Common myeloid progenitor, CD34-positive (primary cell): ENCODE measurements around the gene TSPEAR.
"Not testable (repeated sequence)": the region's sequence is repeated elsewhere in the genome, so short reads cannot be mapped to it uniquely, and the experiment has no call there.

Source experiments
- CTCF ChIA-PET: fragments of 350-600 bp; sonication (Branson Sonifier 250); formaldehyde crosslinking; loops from one replicate; lab custom pipeline; 2021; ENCODE audit warnings: antibody characterized with exemption; lab: Charles Lee
- POLR2A ChIA-PET: fragments of 350-600 bp; sonication (Branson Sonifier 250); formaldehyde crosslinking; loops from one replicate; lab custom pipeline; 2021; ENCODE audit warnings: antibody characterized with exemption; lab: Charles Lee
- DNase-seq, 3 donors: peaks; one replicate each; pipeline versions ENCODE4 v3.0.0 to v3.0.0-alpha.2; 2013
- H3K27ac ChIP-seq, 2 experiments: 1 replicate in 1 of 2; 2 replicates in 1 of 2; pipeline ENCODE4 v1.7.0; 2013; ENCODE audit warnings: inconsistent platforms in 2 of 2, low read length in 2 of 2, mild to moderate bottlenecking in 2 of 2, low read depth in 1 of 2, moderate library complexity in 1 of 2; ENCODE audit not compliant: severe bottlenecking in 2 of 2, insufficient read depth in 1 of 2, poor library complexity in 1 of 2
- H3K27me3 ChIP-seq, 5 experiments: replicated peaks in 2 of 5; 1 replicate in 3 of 5; 2 replicates in 2 of 5; pipeline versions ENCODE4 v1.6.1 to v1.7.0; 2013; ENCODE audit warnings: low read length in 4 of 5, mild to moderate bottlenecking in 2 of 5, moderate library complexity in 2 of 5, inconsistent platforms in 1 of 5; ENCODE audit not compliant: insufficient read depth in 5 of 5, control insufficient read depth in 4 of 5
- H3K36me3 ChIP-seq, 4 experiments: 1 replicate in 2 of 4; 2 replicates in 2 of 4; pipeline versions ENCODE4 v1.6.1 to v1.7.0; 2013; ENCODE audit warnings: low read length in 3 of 4, control low read depth in 1 of 4, mild to moderate bottlenecking in 1 of 4; ENCODE audit not compliant: control insufficient read depth in 4 of 4, insufficient read depth in 4 of 4
- H3K4me1 ChIP-seq, 4 experiments: 1 replicate in 3 of 4; 2 replicates in 1 of 4; pipeline versions ENCODE4 v1.6.1 to v1.7.1; 2013; ENCODE audit warnings: low read length in 3 of 4, mild to moderate bottlenecking in 3 of 4, control low read depth in 1 of 4, inconsistent platforms in 1 of 4, moderate library complexity in 1 of 4; ENCODE audit not compliant: control insufficient read depth in 4 of 4, insufficient read depth in 4 of 4; ENCODE audit errors: control extremely low read depth in 1 of 4
- H3K4me3 ChIP-seq, 7 experiments: 1 replicate in 4 of 7; 2 replicates in 3 of 7; pipeline versions ENCODE4 v1.5.1 to v1.7.0; 2013; ENCODE audit warnings: mild to moderate bottlenecking in 7 of 7, low read length in 6 of 7, moderate library complexity in 6 of 7, inconsistent platforms in 2 of 7, low read depth in 2 of 7, control low read depth in 1 of 7; ENCODE audit not compliant: insufficient read depth in 4 of 7, control insufficient read depth in 1 of 7; ENCODE audit errors: extremely low read depth in 1 of 7
- H3K9me3 ChIP-seq, 5 experiments: 1 replicate in 4 of 5; 2 replicates in 1 of 5; pipeline versions ENCODE4 v1.6.1 to v1.7.1; 2013; ENCODE audit warnings: low read length in 4 of 5, mild to moderate bottlenecking in 2 of 5, inconsistent platforms in 1 of 5, low read depth in 1 of 5, moderate library complexity in 1 of 5; ENCODE audit not compliant: control insufficient read depth in 4 of 5, insufficient read depth in 2 of 5; ENCODE audit errors: control extremely low read depth in 1 of 5
- WGBS: methylation state at CpG from one replicate; pipeline ENCODE4 v1.1.5; 2013; ENCODE audit not compliant: insufficient coverage; 5-methylcytosine and 5-hydroxymethylcytosine counted together

The TSPEAR gene

GRCh38 chr21:44503006-44503889, 208.1 kb downstream of the TSPEAR start:
- H3K4me3 ChIP-seq, H3K27ac ChIP-seq, DNase-seq, H3K4me1 ChIP-seq, H3K27me3 ChIP-seq, H3K36me3 ChIP-seq, H3K9me3 ChIP-seq: not testable (repeated sequence)
- WGBS = 68% methylated on average over 15 of the region's 44 CpGs
- ChIA-PET CTCF (interaction anchor here (0.7 kb wide), 2 partner anchors 448 to 450 kb away, joined by 3 read pairs; no protein-coding TSS in a partner anchor), POLR2A (interaction anchor here (0.7 kb wide), 1 partner anchor 296 kb away, joined by 3 read pairs; no protein-coding TSS in a partner anchor)

GRCh38 chr21:44502171-44502958, 209.0 kb downstream of the TSPEAR start:
- POLR2A ChIA-PET = no interaction called here
- WGBS = 91% methylated on average over 24 of the region's 27 CpGs
- no peaks in the 10 kb centered on the region for H3K36me3 ChIP-seq

GRCh38 chr21:44500111-44500510, 211.3 kb downstream of the TSPEAR start:
- Histone ChIP-seq H3K36me3 (no peaks in the 10 kb centered on the region), H3K27me3 (peaks cover 0 to 17% (median 8%) of the 10 kb centered on the region in 5 experiments), H3K4me1 (peaks cover 0 to 4% (median 0%) of the 10 kb centered on the region in 4 experiments), H3K4me3 (no peak overlapping the region), H3K27ac (no peak overlapping the region), H3K9me3 (no peaks in the 10 kb centered on the region)
- no peak for DNase-seq
- ChIA-PET POLR2A (no interaction called here), CTCF (interaction anchor here (1.4 kb wide), 1 partner anchor 11 kb away, joined by 3 read pairs; no protein-coding TSS in a partner anchor)
- WGBS = 92% methylated on average over 15 of the region's 19 CpGs

More at GRCh38 chr21:44502171-44502958, 209.0 kb downstream of the TSPEAR start:
- no peak for DNase-seq
- Histone ChIP-seq H3K9me3 (no peaks in the 10 kb centered on the region), H3K27ac (no peak overlapping the region), H3K4me1 (peaks cover 0 to 4% (median 0%) of the 10 kb centered on the region in 4 experiments), H3K4me3 (no peak overlapping the region), H3K27me3 (peaks cover 0 to 6% (median 0%) of the 10 kb centered on the region in 5 experiments)
- CTCF ChIA-PET = interaction anchor here (0.7 to 1.6 kb wide), 4 partner anchors 8 to 449 kb away, joined by 3 to 7 read pairs (median 4); no protein-coding TSS in a partner anchor

GRCh38 chr21:44499631-44500030, 211.7 kb downstream of the TSPEAR start:
- CTCF ChIA-PET = interaction anchor here (1.4 kb wide), 1 partner anchor 11 kb away, joined by 3 read pairs; no protein-coding TSS in a partner anchor

GRCh38 chr21:44499211-44499560, 212.2 kb downstream of the TSPEAR start:
- Histone ChIP-seq H3K27ac (no peak overlapping the region), H3K36me3 (no peaks in the 10 kb centered on the region), H3K27me3 (peaks cover 0 to 17% (median 8%) of the 10 kb centered on the region in 5 experiments), H3K4me1 (peaks cover 0 to 4% (median 0%) of the 10 kb centered on the region in 4 experiments), H3K9me3 (no peaks in the 10 kb centered on the region), H3K4me3 (no peak overlapping the region)
- DNase-seq = no peak
- ChIA-PET POLR2A (no interaction called here), CTCF (no interaction called here)
- WGBS = 98% methylated on average over 11 of the region's 18 CpGs

More at GRCh38 chr21:44499631-44500030, 211.7 kb downstream of the TSPEAR start:
- no peak for DNase-seq
- POLR2A ChIA-PET = no interaction called here
- H3K4me3 ChIP-seq = no peak overlapping the region
- peaks cover 0 to 4% (median 0%) of the 10 kb centered on the region in 4 experiments for H3K4me1 ChIP-seq
- no peaks in the 10 kb centered on the region for H3K36me3 ChIP-seq
- H3K9me3 ChIP-seq = no peaks in the 10 kb centered on the region
- no peak overlapping the region for H3K27ac ChIP-seq
- 90% methylated on average over 19 of the region's 23 CpGs for WGBS
- H3K27me3 ChIP-seq = peaks cover 0 to 17% (median 8%) of the 10 kb centered on the region in 5 experiments

GRCh38 chr21:44498280-44499210, 212.8 kb downstream of the TSPEAR start:
- H3K27me3 ChIP-seq = peaks cover 0 to 15% (median 8%) of the 10 kb centered on the region in 5 experiments
- no peak for DNase-seq
- H3K9me3 ChIP-seq = peaks cover 0 to 6% (median 2%) of the 10 kb centered on the region in 5 experiments
- H3K4me1 ChIP-seq = no peaks in the 10 kb centered on the region
- WGBS = 91% methylated on average over 24 of the region's 27 CpGs
- no peak overlapping the region for H3K4me3 ChIP-seq
- H3K36me3 ChIP-seq = no peaks in the 10 kb centered on the region
- CTCF ChIA-PET = no interaction called here
- POLR2A ChIA-PET = no interaction called here
- no peak overlapping the region for H3K27ac ChIP-seq
